Thyroid gland (tissue), 4 donors: ENCODE measurements around the gene MLXIPL. TPM values are rescaled to one million over a fixed set of nuclear protein-coding genes. Genes with fewer than 3 reads are reported as not detected.
"Not testable (repeated sequence)": the region's sequence is repeated elsewhere in the genome, so short reads cannot be mapped to it uniquely, and the experiment has no call there.

Experiments
- DNase-seq, 2 donors: peaks; one replicate each; pipeline ENCODE4 v3.0.0-alpha.2; 2019
- H3K27ac ChIP-seq, 3 donors: fragments of 200-600 bp; sonication (generic); 1 replicate in 2 of 3; 2 replicates in 1 of 3; pipeline ENCODE4 v1.5.1; 2016 to 2019; ENCODE audit warnings: mild to moderate bottlenecking in 1 of 3, moderate library complexity in 1 of 3
- H3K27me3 ChIP-seq: fragments of 200-600 bp; sonication (generic); one replicate; pipeline ENCODE4 v1.5.1; 2019
- H3K36me3 ChIP-seq, 2 donors: fragments of 200-600 bp; sonication (generic); one replicate each; pipeline ENCODE4 v1.5.1; 2016 to 2019
- H3K4me1 ChIP-seq, 2 donors: fragments of 200-600 bp; sonication (generic); one replicate each; pipeline ENCODE4 v1.5.1; 2017 to 2019
- H3K4me3 ChIP-seq, 3 donors: fragments of 200-600 bp; sonication (generic); replicated peaks in 1 of 3; 1 replicate in 2 of 3; 2 replicates in 1 of 3; pipeline ENCODE4 v1.5.1; 2016; ENCODE audit warnings: mild to moderate bottlenecking in 1 of 3
- H3K9me3 ChIP-seq: fragments of 200-600 bp; sonication (generic); one replicate; pipeline ENCODE4 v1.5.1; 2017
- POLR2A ChIP-seq, 2 donors: fragments of 450-650 bp; IDR thresholded peaks; one replicate each; pipeline ENCODE4 v1.6.1; 2017; ENCODE audit warnings: antibody characterized with exemption in 2 of 2, mild to moderate bottlenecking in 2 of 2, moderate library complexity in 1 of 2
- WGBS, 2 donors: methylation state at CpG; one replicate each; pipeline ENCODE4 v1.1.5; 2017; 5-methylcytosine and 5-hydroxymethylcytosine counted together
- intact Hi-C: fragments of 100-400 bp; cut with DNase I; formaldehyde crosslinking; loops from one replicate; pipeline ENCODE4 v1.15.1; 2023
- total RNA-seq, 4 donors: library from RNA; depleted of rRNA; stranded (reverse); fragments of >200 nt; gene quantifications; one replicate each; pipeline ENCODE4 v1.2.3, GENCODE V29; 2016
- TF ChIP-seq, protein P1 (sequence below), 6 experiments: fragments of 200-600 bp in 3 of 6; fragments of 450-650 bp in 3 of 6; sonication (generic) in 3 of 6; IDR thresholded peaks; one replicate each; pipeline ENCODE4 v1.5.1; 2016 to 2019; ENCODE audit warnings: antibody characterized with exemption in 6 of 6, mild to moderate bottlenecking in 2 of 6, inconsistent platforms in 1 of 6, moderate library complexity in 1 of 6

The MLXIPL gene
- total RNA-seq, 4 donors from 2014 or later, result 3.7 to 39.5 (median 8.7) TPM

DNA sequence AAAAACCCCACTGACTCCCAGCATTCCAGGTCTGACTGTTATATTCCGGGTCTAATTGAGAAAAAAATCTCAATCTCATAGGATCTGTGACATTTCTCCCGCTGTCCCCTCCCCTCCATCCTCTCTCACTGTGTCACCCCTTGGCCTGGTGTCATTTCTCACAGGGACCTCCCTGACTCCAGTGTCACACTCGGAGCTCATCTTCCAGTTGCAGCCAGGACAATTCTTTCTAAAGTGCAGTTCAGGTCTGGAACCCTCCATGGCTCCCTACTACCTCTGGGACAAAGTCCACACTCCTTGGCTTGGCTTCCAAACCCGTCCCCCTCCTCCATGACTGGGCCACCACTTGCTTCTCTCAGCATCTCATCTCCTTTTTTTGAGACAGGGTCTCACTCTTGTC, 14.2 kb downstream of the MLXIPL start:
- no peak for DNase-seq
- Histone ChIP-seq H3K4me1 (peaks cover 0 to 4% of the 10 kb centered on the region in 2 donors), H3K27me3 (no peaks in the 10 kb centered on the region), H3K4me3 (no peak overlapping the region), H3K36me3 (no peaks in the 10 kb centered on the region), H3K27ac (no peak overlapping the region), H3K9me3 (no peaks in the 10 kb centered on the region)
- WGBS, 2 donors, result 82 to 86% methylated on average over 4 of the region's 4 CpGs
- TF ChIP-seq, protein P1, sequence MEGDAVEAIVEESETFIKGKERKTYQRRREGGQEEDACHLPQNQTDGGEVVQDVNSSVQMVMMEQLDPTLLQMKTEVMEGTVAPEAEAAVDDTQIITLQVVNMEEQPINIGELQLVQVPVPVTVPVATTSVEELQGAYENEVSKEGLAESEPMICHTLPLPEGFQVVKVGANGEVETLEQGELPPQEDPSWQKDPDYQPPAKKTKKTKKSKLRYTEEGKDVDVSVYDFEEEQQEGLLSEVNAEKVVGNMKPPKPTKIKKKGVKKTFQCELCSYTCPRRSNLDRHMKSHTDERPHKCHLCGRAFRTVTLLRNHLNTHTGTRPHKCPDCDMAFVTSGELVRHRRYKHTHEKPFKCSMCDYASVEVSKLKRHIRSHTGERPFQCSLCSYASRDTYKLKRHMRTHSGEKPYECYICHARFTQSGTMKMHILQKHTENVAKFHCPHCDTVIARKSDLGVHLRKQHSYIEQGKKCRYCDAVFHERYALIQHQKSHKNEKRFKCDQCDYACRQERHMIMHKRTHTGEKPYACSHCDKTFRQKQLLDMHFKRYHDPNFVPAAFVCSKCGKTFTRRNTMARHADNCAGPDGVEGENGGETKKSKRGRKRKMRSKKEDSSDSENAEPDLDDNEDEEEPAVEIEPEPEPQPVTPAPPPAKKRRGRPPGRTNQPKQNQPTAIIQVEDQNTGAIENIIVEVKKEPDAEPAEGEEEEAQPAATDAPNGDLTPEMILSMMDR (IDR thresholded peaks at IDR 0.05), result no peak
- TF ChIP-seq POLR2A (IDR thresholded peaks at IDR 0.05), result no peak
- intact Hi-C loops, result loop anchor here (10.0 kb wide), 1 partner anchor 65 kb away; no protein-coding TSS in a partner anchor

DNA sequence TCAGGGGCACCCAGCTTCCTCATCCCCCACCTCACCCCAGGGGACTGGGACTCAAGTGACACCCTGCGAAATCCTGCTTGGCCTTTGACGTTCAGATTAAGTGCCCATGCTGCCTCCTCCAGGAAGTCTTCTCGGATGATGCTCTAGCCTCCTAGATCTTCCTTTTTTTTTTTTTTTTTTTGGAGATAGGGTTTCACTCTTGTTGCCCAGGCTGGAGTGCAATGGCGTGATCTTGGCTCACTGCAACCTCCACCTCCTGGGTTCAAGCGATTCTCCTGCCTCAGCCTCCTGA, 16.7 kb downstream of the MLXIPL start:
- H3K27me3 ChIP-seq, DNase-seq, H3K27ac ChIP-seq, H3K4me3 ChIP-seq, H3K4me1 ChIP-seq, H3K36me3 ChIP-seq, H3K9me3 ChIP-seq: not testable (repeated sequence)
- intact Hi-C loops, result loop anchor here (5.0 kb wide), 1 partner anchor 250 kb away; no protein-coding TSS in a partner anchor
- 62 to 71% methylated on average over 5 of the region's 5 CpGs for WGBS, 2 donors

DNA sequence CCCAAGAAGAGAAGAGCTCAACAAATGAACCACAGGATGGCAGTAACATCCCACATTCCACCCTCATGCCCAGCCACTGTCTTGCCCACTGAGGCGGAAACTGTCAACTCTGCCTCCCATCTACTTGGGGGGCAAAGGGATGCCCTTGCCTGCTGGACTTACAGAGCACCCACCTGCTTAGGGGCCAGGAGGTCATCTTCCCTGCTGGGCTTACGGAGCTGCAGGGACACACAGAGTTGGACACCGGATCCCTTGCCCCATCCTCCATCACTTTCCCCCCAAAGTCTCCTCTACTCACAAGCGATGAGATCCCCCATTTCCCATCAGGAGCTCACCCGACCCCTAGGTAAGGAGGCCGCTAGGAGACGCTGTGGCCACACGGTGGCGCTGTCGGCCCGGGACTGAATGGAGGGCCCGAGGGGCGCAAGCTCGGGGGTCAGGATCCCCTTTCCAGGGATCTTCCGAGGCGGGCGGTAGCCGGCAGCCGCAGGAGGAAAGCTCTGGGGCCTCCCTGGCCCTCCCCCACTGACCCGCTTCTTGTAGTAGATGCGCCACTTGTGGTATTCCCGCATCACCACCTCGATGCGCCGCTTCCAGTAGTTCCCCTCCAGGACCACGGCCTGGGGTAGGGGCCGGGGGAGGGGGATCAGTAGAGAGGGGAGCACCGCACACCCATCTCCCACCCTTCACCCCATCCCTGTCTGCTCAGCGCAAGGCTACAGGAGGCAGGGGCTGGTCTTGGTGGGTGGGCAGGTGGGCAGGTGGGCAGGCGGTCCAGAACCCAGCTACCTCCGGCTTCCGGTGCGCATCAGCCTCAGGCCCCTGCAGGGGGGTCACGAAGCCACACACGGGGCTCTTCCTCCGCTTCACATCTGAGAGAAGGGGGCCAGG, 17.3 kb downstream of the MLXIPL start:
- H3K36me3 ChIP-seq, result no peaks in the 10 kb centered on the region
- H3K27me3 ChIP-seq, result no peaks in the 10 kb centered on the region
- H3K4me3 ChIP-seq, result no peak overlapping the region
- H3K4me1 ChIP-seq, result peaks cover 0 to 4% of the 10 kb centered on the region in 2 donors
- TF ChIP-seq, protein P1 (IDR thresholded peaks at IDR 0.05), result peak; percentile 77 to 94 (median 88)
- TF ChIP-seq POLR2A (IDR thresholded peaks at IDR 0.05), result no peak
- DNase-seq, result peak; percentile 46 to 53
- 5 to 12% methylated on average over 21 to 31 of the region's 36 CpGs for WGBS, 2 donors
- H3K27ac ChIP-seq, result no peak overlapping the region
- intact Hi-C loops, result loop anchor here (5.0 kb wide), 1 partner anchor 250 kb away; no protein-coding TSS in a partner anchor
- H3K9me3 ChIP-seq, result no peaks in the 10 kb centered on the region

DNA sequence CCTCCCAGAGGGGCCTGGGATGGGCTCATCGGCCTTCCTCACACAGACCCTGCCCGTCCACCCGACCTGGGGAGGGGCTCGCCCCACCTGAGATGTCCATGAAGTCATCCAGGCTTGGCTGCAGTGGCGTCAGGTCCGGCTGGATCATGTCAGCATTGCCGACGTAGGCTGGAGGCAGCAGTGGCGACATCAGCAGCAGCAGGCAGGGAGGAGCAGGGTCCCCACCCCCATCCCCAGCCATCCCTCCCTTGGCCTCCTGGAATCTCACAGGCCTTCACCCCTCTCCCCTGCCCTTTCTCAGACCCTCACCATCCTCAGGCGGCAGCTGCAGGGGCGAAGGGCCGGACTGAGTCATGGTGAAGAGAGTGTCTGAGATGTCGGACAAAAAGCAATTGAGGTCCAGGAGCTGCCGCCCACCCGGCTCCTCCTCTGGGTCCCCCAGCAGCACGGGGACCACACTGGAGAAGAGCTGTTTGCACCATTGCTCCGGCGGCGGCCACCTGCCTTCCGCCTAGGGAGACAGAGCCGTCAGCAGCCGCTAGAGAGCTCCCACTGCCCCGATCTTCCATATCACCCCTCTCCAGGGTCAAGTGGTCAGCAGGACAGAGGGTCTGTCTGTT, 18.6 kb downstream of the MLXIPL start:
- no peak for DNase-seq

More for the DNA sequence above, 18.6 kb downstream of the MLXIPL start:
- WGBS, 2 donors, result 61 to 75% methylated on average over 19 to 23 of the region's 23 CpGs
- Histone ChIP-seq H3K27me3 (no peaks in the 10 kb centered on the region), H3K27ac (no peak overlapping the region), H3K36me3 (no peaks in the 10 kb centered on the region), H3K4me3 (no peak overlapping the region), H3K9me3 (no peaks in the 10 kb centered on the region), H3K4me1 (peaks cover 0 to 4% of the 10 kb centered on the region in 2 donors)
- intact Hi-C loops, result loop anchor here (5.0 kb wide), 1 partner anchor 252 kb away; no protein-coding TSS in a partner anchor
- no peak for TF ChIP-seq POLR2A (IDR thresholded peaks at IDR 0.05)
- TF ChIP-seq, protein P1 (IDR thresholded peaks at IDR 0.05), result no peak
